Upper lobe of left lung (tissue), 6 donors: ENCODE data around the gene ASCC2. TPM values are rescaled to one million over a fixed set of nuclear protein-coding genes. Genes with fewer than 3 reads are reported as not detected.
"Not testable (repeated sequence)": the region's sequence is repeated elsewhere in the genome, so short reads cannot be mapped to it uniquely, and the experiment has no call there.

Experiments
- ATAC-seq, 2 donors: fragments of 200-7000 bp; cut with Tn5 transposase; one replicate each; pipeline ENCODE4 v1.9.1; 2022; ENCODE audit warnings: mild to moderate bottlenecking in 2 of 2, moderate library complexity in 2 of 2; ENCODE audit not compliant: low FRiP score in 2 of 2
- DNase-seq, 2 donors: peaks; one replicate each; pipeline ENCODE4 v3.0.0-alpha.2; 2019 to 2020
- H3K27ac ChIP-seq, 4 donors: fragments of 200-600 bp; sonication (generic); one replicate each; pipeline ENCODE4 v1.5.1; 2016 to 2019
- H3K27me3 ChIP-seq, 4 donors: fragments of 200-600 bp; sonication (generic); one replicate each; pipeline ENCODE4 v1.5.1; 2017 to 2019
- H3K36me3 ChIP-seq, 4 donors: fragments of 200-600 bp; sonication (generic); one replicate each; pipeline ENCODE4 v1.5.1; 2016 to 2019
- H3K4me1 ChIP-seq, 4 donors: fragments of 200-600 bp; sonication (generic); one replicate each; pipeline ENCODE4 v1.5.1; 2018 to 2019
- H3K4me3 ChIP-seq, 4 donors: fragments of 200-600 bp; sonication (generic); one replicate each; pipeline ENCODE4 v1.5.1; 2017 to 2019; ENCODE audit warnings: mild to moderate bottlenecking in 2 of 4, moderate library complexity in 1 of 4
- H3K9me3 ChIP-seq, 4 donors: fragments of 200-600 bp; sonication (generic); one replicate each; pipeline ENCODE4 v1.5.1; 2018 to 2019
- CTCF ChIP-seq, 6 experiments: fragments of 450-650 bp in 4 of 6; fragments of 200-600 bp in 2 of 6; sonication (generic) in 2 of 6; IDR thresholded peaks; one replicate each; pipeline ENCODE4 v1.5.1; 2016 to 2019; ENCODE audit warnings: antibody characterized with exemption in 6 of 6
- EP300 ChIP-seq, 4 donors: sonication (generic); formaldehyde crosslinking; IDR thresholded peaks; one replicate each; pipeline ENCODE4 v1.5.1; 2017; ENCODE audit warnings: antibody characterized with exemption in 4 of 4, control low read depth in 2 of 4
- POLR2A ChIP-seq, 4 donors: fragments of 450-650 bp; IDR thresholded peaks; one replicate each; pipeline ENCODE4 v1.5.1; 2016 to 2017; ENCODE audit warnings: antibody characterized with exemption in 4 of 4, mild to moderate bottlenecking in 2 of 4
- POLR2AphosphoS5 ChIP-seq, 2 donors: sonication (generic); formaldehyde crosslinking; IDR thresholded peaks; one replicate each; pipeline ENCODE4 v1.5.1; 2017; ENCODE audit warnings: antibody characterized with exemption in 2 of 2
- whole genome bisulfite sequencing, 2 donors: methylation state at CpG; one replicate each; pipeline ENCODE4 v1.1.5; 2017 to 2018; 5-methylcytosine and 5-hydroxymethylcytosine counted together
- total RNA-seq, 6 donors: library from RNA; depleted of rRNA in 4 of 6; stranded (reverse); fragments of >200 nt in 4 of 6; gene quantifications; one replicate each; pipeline versions ENCODE4 v1.1.0 to v1.2.1, GENCODE V29; 2016 to 2021
- donor health status: DM: no; HTN: no; CAD: no; lungs with moderate emphysema.
- donor health status: DM: no; HTN: yes; CAD: no; lungs with severe emphysema.

The ASCC2 gene
- total RNA-seq, 6 donors from 2014 or later = 42.3 to 129 (median 64.3) TPM

GRCh38 chr22:29758068-29758622 is 79.9 kb downstream of the ASCC2 start:
- ATAC-seq = no peak
- WGBS, 2 donors = 79 to 92% methylated on average over 6 to 7 of the region's 7 CpGs
- TF ChIP-seq POLR2A (IDR thresholded peaks at IDR 0.05) (no peak), EP300 (IDR thresholded peaks at IDR 0.05) (no peak)

GRCh38 chr22:29757096-29757495 is 81.0 kb downstream of the ASCC2 start:
- Histone ChIP-seq H3K4me3 (no peak overlapping the region), H3K36me3 (peaks cover 0 to 11% (median 1%) of the 10 kb centered on the region in 4 donors), H3K4me1 (no peaks in the 10 kb centered on the region), H3K9me3 (no peaks in the 10 kb centered on the region), H3K27me3 (no peaks in the 10 kb centered on the region), H3K27ac (no peak overlapping the region)
- no peak for ATAC-seq
- WGBS, 2 donors = 84 to 95% methylated on average over 3 of the region's 3 CpGs
- DNase-seq = no peak
- TF ChIP-seq POLR2AphosphoS5 (IDR thresholded peaks at IDR 0.05) (no peak), CTCF (IDR thresholded peaks at IDR 0.05) (no peak), EP300 (IDR thresholded peaks at IDR 0.05) (no peak), POLR2A (IDR thresholded peaks at IDR 0.05) (no peak)

More at GRCh38 chr22:29758068-29758622, 79.9 kb downstream of the ASCC2 start:
- no peaks in the 10 kb centered on the region for H3K27me3 ChIP-seq
- no peaks in the 10 kb centered on the region for H3K4me1 ChIP-seq
- no peak for DNase-seq
- H3K36me3 ChIP-seq = peaks cover 0 to 8% (median 1%) of the 10 kb centered on the region in 4 donors
- no peak overlapping the region for H3K4me3 ChIP-seq
- H3K9me3 ChIP-seq = no peaks in the 10 kb centered on the region
- no peak overlapping the region for H3K27ac ChIP-seq

- no peak for ATAC-seq
- no peaks in the 10 kb centered on the region for H3K9me3 ChIP-seq
- H3K4me1 ChIP-seq = peaks cover 0 to 5% (median 0%) of the 10 kb centered on the region in 4 donors
- H3K36me3 ChIP-seq = peaks cover 0 to 11% (median 1%) of the 10 kb centered on the region in 4 donors
- WGBS, 2 donors = 84 to 97% methylated on average over 5 to 7 of the region's 7 CpGs
- H3K4me3 ChIP-seq = no peak overlapping the region
- TF ChIP-seq EP300 (IDR thresholded peaks at IDR 0.05) (no peak), CTCF (IDR thresholded peaks at IDR 0.05) (no peak), POLR2AphosphoS5 (IDR thresholded peaks at IDR 0.05) (no peak), POLR2A (IDR thresholded peaks at IDR 0.05) (no peak)
- no peak for DNase-seq
- H3K27ac ChIP-seq = no peak overlapping the region
- no peaks in the 10 kb centered on the region for H3K27me3 ChIP-seq
Measured at GRCh38 chr22:29756341-29756740, 81.7 kb downstream of the ASCC2 start.

- DNase-seq (no peak), ATAC-seq (no peak)
- Histone ChIP-seq H3K36me3 (peaks cover 0 to 11% (median 1%) of the 10 kb centered on the region in 4 donors), H3K27me3 (no peaks in the 10 kb centered on the region), H3K4me3 (no peak overlapping the region), H3K4me1 (peaks cover 0 to 5% (median 0%) of the 10 kb centered on the region in 4 donors), H3K9me3 (no peaks in the 10 kb centered on the region), H3K27ac (no peak overlapping the region)
- TF ChIP-seq CTCF (IDR thresholded peaks at IDR 0.05) = no peak
- no peak for TF ChIP-seq EP300 (IDR thresholded peaks at IDR 0.05)
- TF ChIP-seq POLR2A (IDR thresholded peaks at IDR 0.05) = no peak
- no peak for TF ChIP-seq POLR2AphosphoS5 (IDR thresholded peaks at IDR 0.05)
- 94 to 95% methylated on average over 9 of the region's 9 CpGs for WGBS, 2 donors
Measured at GRCh38 chr22:29755889-29756288, 82.2 kb downstream of the ASCC2 start.

- not testable (repeated sequence) for H3K4me1 ChIP-seq, H3K9me3 ChIP-seq, H3K4me3 ChIP-seq, DNase-seq, ATAC-seq, H3K27ac ChIP-seq, H3K27me3 ChIP-seq
- WGBS, 2 donors = 85 to 96% methylated on average over 11 of the region's 11 CpGs
- peaks cover 0 to 11% (median 1%) of the 10 kb centered on the region in 4 donors for H3K36me3 ChIP-seq
Measured at GRCh38 chr22:29754658-29755395, 83.2 kb downstream of the ASCC2 start.
